Measurements from ENCODE around the gene PRKCI.
"Not testable (repeated sequence)": the region's sequence is repeated elsewhere in the genome, so short reads cannot be mapped to it uniquely, and the experiment has no call there.

The PRKCI gene

GRCh38 chr3:170221924-170222646 lies at the start of gene PRKCI:
Gene PRKCI, plus strand, starts transcription at chr3:170222424. Its CDS starts 246 bp downstream, at chr3:170222670.
- peak; percentile 82 for DNase-seq

- DNase-seq, result peak; percentile 60
These were observed 43.6 kb upstream of the PRKCI start for GRCh38 chr3:170178651-170179050.

DNA sequence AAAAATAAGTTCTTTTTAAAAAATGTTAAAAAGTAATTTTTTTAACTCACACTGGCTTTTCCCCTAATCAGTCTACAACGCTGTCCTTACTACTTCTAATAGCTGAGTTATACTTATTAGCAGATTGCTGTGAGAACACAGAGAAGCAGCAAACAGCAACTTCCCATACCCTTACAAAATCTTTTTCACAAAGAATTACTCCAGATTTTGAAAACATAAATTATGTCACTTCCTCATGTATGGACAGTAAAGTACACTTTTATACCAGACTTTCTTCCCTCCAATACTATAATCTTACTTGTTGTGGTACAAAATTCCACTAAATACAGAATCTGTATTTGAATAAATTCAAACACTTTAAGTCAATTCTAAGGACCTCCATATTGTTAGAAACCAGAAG lies 42.8 kb upstream of the PRKCI start:
- no peak for DNase-seq

DNA sequence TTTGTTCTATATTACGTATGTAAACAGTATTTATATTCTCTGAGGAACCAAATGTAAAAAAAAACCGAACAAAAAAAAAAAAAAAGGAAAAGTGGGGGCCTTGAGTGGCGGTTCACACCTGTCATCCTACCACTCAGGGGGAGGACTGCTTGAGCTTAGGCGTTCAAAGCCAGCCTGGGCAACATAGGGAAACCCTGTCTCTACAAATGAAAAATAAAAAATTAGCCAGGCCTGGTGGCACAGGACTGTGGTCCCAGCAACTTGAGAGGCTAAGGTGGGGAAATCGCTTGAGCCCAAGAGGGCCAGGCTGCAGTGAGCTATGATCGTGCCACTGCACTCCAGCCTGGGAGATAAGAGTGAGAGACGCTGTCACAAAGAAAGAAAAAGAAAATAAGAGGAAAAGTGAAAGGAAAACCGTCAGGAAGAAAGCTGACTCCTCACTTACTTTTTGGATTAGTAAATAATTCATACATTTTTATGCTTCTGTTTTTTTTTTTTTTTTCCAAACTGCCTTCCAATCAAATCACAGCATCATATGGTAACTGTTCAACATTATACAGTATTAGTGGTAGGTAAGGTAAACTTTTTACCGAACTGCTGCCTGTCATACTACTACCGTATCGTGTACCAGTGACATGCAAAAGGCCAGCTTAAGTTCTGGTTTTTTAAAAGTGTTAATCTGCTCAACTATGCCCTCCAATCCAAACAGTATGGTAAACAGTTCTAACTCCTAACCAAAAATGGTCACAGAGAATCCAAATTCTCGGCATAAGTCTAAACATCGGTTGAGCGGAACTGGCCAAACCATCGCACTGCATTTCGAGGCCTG lies 41.9 kb upstream of the PRKCI start:
- DNase-seq, result no peak

- DNase-seq, result peak; percentile 91
These were observed 41.0 kb upstream of the PRKCI start, which contains the start of gene PHC3 for GRCh38 chr3:170180908-170181885. Gene PHC3, minus strand, starts transcription at chr3:170181733. Its CDS starts 18 bp downstream, at chr3:170181715.

- DNase-seq, result no peak
These were observed 32.6 kb upstream of the PRKCI start for GRCh38 chr3:170189398-170190256.

DNA sequence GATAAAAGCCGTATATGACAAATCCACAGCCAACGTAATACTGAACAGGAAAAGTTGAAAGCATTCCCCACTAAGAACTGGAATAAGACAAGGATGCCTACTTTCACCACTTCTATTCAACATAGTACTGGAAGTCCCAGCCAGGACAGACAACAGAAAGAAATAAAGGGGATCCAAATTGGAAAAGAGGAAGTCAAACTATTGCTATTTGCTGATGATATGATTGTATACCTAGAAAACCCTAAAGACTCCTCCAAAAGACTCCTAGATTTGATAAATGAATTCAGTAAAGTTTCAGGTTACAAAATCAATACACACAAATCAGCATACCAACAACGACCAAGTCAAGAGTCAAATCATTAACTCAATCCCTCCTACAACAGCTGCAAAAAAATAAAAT lies 26.5 kb upstream of the PRKCI start:
- DNase-seq, result not testable (repeated sequence)

GRCh38 chr3:170196833-170197232 lies 25.4 kb upstream of the PRKCI start:
- DNase-seq, result no peak

DNA sequence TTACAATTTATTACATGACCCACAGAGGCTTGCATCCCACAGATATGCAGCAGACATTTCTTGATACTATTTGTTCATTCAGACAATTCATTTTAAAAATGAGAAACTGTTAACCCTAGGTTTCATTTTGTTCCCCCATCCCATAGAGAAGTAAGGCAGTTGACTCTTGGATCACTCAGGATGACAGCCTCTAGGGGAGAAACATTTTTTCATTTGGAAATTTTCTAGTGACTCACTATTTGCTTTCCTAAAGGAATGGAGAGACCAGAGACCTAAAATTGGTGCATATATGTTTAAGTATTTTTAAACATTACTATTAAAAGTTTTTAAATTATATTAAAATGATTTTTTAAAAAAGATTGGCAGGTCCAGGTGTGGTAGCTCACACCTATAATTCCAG lies 21.2 kb upstream of the PRKCI start:
- DNase-seq, result no peak

- no peak for DNase-seq
These were observed 20.7 kb upstream of the PRKCI start for GRCh38 chr3:170201527-170201926.

DNA sequence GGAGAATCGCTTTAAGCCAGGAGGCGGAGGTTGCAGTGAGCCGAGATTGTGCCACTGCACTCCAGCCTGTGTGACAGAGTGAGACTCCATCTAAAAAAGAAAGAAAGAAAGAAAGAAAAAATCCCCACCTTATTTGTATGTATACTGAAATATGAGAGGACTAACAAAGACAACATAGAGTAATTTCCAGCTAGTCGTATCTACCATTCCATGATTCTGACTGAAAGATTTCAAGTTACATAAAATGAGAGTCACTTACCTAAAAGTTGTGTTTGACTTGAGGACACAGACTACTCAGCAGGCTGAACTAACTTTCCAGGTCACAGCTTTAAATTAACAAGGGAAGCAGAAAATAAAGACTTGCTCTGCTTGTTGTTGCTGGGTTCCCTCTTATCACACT lies 18.8 kb upstream of the PRKCI start:
- no peak for DNase-seq

DNA sequence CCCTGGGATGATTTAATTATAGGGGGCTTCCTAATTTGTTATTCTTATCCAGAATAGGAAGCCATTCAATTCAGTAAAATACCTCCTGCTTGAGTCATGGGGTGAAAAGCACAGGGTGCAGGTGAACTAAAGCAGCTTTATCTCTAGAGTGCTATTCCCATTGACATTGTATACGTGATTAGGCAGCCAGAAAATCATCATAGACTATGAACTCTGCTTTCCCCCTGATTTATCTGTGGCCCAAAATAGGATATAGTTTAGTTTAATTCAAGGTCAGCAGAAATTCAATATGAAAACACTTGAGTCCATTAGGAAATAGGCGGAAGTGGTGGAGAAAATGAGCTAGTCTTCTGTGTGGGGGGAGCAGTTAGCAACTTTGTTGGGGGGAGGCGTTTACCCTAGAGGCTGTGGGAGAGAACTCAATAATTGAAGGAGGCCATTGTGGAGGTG lies 18.2 kb upstream of the PRKCI start:
- DNase-seq, result no peak

- DNase-seq, result no peak
These were observed 17.7 kb upstream of the PRKCI start for GRCh38 chr3:170204509-170204908.

DNA sequence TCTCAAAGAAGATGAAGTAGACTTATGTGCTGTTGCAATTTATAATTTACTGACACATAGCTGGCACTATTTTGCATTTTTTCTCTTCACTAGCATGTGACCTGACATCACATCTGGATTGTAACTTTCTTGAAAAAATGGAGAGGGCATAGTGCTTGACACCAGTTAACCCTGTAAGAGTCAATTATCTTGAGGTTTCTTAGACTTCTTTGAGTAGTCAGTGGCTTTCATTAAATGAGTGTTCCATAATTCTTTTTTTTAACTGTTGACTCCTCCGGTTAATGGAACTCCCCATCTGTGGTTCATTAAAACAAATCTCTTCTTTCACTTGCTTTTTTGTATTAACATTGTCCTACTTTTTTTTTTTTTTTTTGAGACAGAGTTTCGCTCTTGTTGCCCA lies 16.9 kb upstream of the PRKCI start:
- no peak for DNase-seq

DNA sequence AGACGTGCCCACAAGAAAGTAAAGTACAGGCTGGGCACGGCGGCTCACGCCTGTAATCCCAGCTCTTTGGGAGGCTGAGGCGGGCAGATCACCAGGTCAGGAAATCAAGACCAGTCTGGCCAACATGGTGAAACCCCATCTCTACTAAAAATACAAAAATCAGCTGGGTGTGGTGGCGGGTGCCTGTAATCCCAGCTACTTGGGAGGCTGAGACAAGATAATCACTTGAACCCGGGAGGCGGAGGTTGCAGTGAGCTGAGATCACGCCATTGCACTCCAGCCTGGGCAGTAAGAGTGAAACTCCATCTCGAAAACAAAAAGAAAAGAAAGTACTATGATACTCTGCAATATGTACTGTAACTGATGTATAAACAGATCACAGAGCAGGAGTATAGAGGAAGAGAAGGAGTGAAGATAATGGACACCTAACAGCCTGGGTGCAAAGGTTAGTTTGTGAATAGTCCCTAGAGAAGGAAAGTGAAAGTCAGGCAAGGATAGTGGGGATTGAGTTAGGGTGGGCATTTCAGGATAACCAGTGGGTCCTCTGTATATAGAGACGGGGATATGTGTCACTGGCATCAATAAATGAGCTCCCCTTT lies 16.0 kb upstream of the PRKCI start:
- DNase-seq, result not testable (repeated sequence)

DNA sequence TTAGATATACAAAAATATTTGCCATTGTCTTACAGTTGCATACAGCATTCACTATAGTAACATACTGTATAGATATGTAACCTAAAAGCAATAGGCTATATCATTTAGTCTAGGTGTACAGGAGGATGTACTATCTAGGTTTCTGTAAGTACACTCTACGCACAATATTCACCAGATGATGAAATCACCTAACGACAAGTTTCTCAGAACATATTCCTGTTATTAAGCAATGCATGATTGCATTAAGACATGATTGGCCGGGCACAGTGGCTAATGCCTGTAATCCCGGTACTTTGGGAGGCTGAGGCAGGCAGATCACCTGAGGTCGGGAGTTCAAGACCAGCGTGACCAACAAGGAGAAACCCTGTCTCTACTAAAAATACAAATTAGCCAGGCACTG lies 14.5 kb upstream of the PRKCI start:
- no peak for DNase-seq

DNA sequence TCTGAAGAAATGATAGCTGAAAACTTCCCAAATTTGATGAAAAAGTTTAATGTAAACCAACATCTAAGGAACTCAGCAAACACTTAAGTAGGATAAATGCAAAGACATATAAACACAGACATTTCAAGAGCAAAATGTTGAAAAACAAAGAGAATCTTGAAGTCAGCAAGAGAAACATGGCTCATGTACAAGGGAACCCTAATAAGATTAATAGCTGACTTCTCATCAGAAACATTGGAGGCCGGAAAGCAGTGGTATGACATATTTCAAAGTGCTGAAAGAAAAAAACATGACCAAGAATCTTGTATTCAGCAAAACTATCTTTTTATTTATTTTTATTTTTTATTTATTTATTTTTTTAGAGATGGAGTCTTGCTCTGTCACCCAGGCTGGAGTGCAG lies 10.6 kb upstream of the PRKCI start:
- DNase-seq, result no peak

DNA sequence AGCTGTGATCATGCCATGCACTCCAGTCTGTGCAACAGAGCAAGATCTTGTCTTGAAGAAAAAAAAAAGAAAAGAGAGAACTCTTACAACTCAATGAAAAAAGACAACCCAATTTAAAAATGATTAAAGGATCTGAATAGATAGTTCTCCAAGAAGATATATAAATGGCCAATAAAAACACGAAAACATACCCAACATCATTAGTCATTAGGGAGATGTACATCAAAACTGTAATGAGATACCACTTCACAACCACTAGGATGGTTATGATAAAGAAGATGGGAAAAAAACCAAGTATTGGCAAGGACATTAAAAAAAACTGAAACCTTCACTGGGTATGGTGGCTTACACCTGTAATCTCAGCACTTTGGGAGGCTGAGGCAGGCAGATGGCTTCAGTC lies 2.4 kb upstream of the PRKCI start:
- no peak for DNase-seq

- DNase-seq, result no peak
These were observed 1.4 kb upstream of the PRKCI start for GRCh38 chr3:170220871-170221270.

GRCh38 chr3:170222647-170223541 lies 670 bp downstream of the PRKCI start:
- peak; percentile 22 for DNase-seq
